ENCODE measurements around the gene PTPRK.
A peak's percentile ranks its signal among the peaks of the same experiment; 100 is the strongest.
"Not testable (repeated sequence)": the region's sequence is repeated elsewhere in the genome, so short reads cannot be mapped to it uniquely, and the experiment has no call there.

PTPRK gene

GRCh38 chr6:128493877-128494276 lies 26.5 kb downstream of the PTPRK start:
- TF ChIP-seq CTCF (IDR thresholded peaks at IDR 0.05; ENCODE audit: control insufficient read depth, extremely low read depth, insufficient read depth): no peak
- no peak for DNase-seq (ENCODE audit: low read depth)
- H3K4me3 ChIP-seq (ENCODE audit: low read depth, low read length): no peak overlapping the region

GRCh38 chr6:128492386-128492785 lies 28.0 kb downstream of the PTPRK start:
- DNase-seq (ENCODE audit: low read depth): peak; percentile 76
- no peak overlapping the region for H3K4me3 ChIP-seq (ENCODE audit: low read depth, low read length)
- TF ChIP-seq CTCF (IDR thresholded peaks at IDR 0.05; ENCODE audit: control insufficient read depth, extremely low read depth, insufficient read depth): no peak

DNA sequence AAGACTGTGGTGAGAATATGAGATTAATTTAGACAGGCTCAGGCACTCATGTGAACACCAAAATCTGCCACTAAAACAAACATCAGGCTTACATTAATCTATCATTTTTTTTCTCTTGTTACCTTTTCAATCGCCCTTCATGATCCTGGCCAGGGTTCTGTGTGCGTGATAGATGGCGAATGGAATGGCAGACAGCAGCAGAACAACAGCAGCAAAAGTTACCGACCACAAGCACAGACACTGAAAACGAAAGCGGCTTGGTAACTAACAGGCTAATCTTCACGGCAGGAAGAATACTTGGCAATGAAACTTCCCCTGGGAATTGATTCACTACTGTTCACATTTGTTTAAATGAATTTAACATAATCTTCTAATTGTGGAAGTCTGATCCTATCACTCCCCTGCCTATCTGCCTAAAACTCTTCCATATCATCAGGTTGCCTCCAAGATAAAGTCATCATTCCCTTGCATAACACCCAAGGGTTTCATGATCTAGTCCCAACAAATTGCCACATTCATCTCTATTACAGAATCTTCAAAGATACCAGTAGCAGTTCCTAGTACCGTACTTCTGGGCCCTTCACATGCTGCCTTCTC lies 28.7 kb downstream of the PTPRK start:
- no peak for TF ChIP-seq CTCF (IDR thresholded peaks at IDR 0.05; ENCODE audit: control insufficient read depth, extremely low read depth, insufficient read depth)
- H3K4me3 ChIP-seq (ENCODE audit: low read depth, low read length): peak overlapping the region; percentile 39
- DNase-seq (ENCODE audit: low read depth): no peak

DNA sequence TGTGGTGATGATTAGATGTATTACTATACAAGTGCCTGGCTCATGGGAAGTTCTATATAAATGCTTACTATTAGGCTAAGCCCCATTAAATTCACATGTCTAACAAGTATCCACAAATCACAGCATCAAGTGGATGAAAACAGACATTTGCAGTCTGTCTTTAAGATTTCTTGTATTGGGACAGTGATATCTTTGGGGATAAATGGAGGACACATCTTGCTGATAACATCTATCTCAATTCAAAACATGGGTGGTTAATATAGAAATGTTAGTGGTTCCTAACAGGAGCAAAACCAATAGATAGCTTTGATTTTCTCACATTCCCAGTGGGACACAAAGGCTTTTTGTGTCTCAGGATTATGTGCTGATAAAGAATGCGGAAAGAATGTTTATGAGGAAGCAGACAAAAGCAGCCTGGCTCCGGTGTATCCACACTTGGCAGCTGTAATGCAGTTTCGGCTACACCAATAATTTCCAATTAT lies 29.3 kb downstream of the PTPRK start:
- TF ChIP-seq CTCF (IDR thresholded peaks at IDR 0.05; ENCODE audit: control insufficient read depth, extremely low read depth, insufficient read depth): no peak

GRCh38 chr6:128487746-128488145 lies 32.7 kb downstream of the PTPRK start:
- no peak overlapping the region for H3K4me3 ChIP-seq (ENCODE audit: low read depth, low read length)
- no peak for TF ChIP-seq CTCF (IDR thresholded peaks at IDR 0.05; ENCODE audit: control insufficient read depth, extremely low read depth, insufficient read depth)
- DNase-seq (ENCODE audit: low read depth): no peak

More for the DNA sequence above, 29.3 kb downstream of the PTPRK start:
- H3K4me3 ChIP-seq (ENCODE audit: low read depth, low read length): peak overlapping the region; percentile 39
- DNase-seq (ENCODE audit: low read depth): peak; percentile 69

GRCh38 chr6:128487055-128487454 lies 33.3 kb downstream of the PTPRK start:
- no peak overlapping the region for H3K4me3 ChIP-seq (ENCODE audit: low read depth, low read length)
- TF ChIP-seq CTCF (IDR thresholded peaks at IDR 0.05; ENCODE audit: control insufficient read depth, extremely low read depth, insufficient read depth): 0 out of 2 replicates have a peak, but pooled peaks have one; percentile 6
- no peak for DNase-seq (ENCODE audit: low read depth)

- not testable (repeated sequence) for H3K4me3 ChIP-seq (ENCODE audit: low read depth, low read length); DNase-seq (ENCODE audit: low read depth)
These were observed 33.8 kb downstream of the PTPRK start for GRCh38 chr6:128486580-128486979.

Data from LNCaP clone FGC (cell line).